ENCODE measurements around the gene AMOTL2.
A peak's percentile ranks its signal among the peaks of the same experiment; 100 is the strongest.

Gene AMOTL2

GRCh38 chr3:134331811-134332199 is 42.4 kb downstream of the AMOTL2 start:
- no peak for FAIRE-seq

DNA sequence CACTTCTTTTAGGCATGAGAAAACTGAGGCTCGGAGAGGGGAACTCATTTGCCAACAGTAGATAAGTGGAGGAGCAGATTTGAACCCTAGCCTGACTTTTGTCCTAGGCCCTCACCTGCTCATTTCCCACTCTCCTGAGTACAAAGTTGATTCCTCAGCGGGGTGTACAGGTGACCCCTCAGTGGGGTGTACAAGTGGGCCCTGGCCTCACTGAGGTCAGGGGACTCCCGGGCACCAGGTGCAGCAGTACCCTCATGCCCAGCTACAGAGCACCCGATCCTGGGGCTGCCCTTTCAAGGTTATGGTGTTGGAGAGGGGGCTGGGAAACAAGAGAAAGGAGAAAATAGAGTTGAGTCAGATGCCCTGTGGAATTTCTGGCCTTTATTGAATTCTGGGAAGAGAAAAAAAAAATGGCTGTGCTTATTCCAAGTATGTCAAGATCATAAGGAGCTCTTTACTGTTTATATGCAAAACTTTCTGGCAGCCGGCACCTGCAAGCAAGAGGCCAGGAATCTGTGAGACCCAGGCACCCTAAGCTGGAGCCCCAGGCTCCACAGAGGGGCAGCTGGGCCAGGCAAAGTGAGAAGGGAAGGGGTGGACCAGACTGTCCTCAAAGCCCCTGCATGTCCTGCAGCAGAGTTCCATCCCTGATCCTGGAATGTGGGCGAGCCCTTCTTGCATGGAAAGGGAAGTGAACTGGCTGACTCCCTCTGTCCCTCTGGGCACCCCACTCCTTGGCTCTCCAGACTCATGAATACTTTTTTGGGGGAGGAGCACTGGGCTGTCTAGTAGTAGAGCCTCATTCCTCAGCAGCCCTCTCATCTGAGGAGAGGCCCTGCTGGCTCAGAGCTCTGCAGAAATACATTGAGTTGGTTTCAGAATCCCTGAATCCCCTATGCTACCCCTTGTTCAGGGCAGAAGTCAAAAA is 43.1 kb downstream of the AMOTL2 start:
- no peak for FAIRE-seq

DNA sequence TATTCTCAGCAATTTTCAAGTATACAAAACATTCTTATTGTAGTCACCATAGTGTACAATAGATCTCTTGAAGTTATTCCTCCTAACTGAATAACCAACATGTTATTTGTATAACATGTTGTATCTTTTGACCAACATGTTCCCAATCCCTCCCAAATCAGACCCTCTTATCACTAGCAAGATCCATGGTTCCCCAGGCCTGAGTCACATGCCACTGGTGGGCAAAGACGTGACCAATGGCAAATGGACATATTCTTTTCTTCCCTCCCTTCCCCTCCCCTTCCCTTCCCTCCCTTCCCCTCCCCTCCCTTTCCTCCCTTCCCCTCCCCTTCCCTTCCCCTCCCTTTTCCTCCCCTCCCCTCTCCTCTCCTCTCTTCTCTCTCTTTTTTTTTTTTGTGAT is 45.4 kb downstream of the AMOTL2 start:
- FAIRE-seq, result no peak

GRCh38 chr3:134328147-134328591 is 46.1 kb downstream of the AMOTL2 start:
- no peak for FAIRE-seq

DNA sequence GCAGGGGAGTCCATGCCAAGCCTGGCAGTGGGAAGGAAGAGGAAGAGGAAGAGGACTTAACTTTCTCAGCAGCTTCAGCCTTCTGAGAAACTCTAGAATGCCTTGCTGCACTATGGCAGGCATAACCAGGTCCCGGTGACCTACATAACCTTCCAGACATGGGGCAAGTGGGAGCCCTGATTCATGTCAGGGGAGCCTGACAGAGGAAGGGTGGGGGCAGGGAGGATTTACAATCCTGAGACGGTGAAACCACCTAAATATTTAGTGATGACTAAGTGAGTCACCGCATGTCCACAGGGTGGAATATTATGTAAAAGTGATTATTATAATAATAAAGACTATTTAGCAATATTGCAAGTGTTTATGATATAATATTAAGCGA is 46.7 kb downstream of the AMOTL2 start:
- no peak for FAIRE-seq

- peak; percentile 72 for FAIRE-seq
These were observed 47.3 kb downstream of the AMOTL2 start for GRCh38 chr3:134326760-134327593.

DNA sequence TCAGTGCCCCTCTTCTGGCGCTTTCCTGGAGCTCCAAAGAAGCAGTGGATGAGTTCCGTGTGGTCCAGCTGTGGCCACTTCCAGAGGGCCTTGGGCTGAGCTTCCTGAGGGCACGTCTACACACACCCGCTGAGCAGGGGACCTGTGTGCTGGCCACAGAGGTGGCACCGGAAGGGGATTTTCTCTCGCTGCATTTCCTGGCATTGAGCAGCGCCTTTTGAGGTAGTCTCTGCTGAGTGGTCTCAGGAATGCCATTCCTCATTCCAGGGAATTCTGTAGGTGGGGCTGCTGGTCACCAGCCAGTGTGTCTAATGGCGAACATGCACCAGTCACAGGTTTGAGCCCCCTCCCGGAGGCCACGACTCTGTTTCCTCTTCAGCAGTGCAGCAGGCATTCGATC is 48.1 kb downstream of the AMOTL2 start:
- FAIRE-seq, result no peak

- no peak for FAIRE-seq
These were observed 48.5 kb downstream of the AMOTL2 start for GRCh38 chr3:134325706-134326105.

- no peak for FAIRE-seq
These were observed 49.1 kb downstream of the AMOTL2 start for GRCh38 chr3:134325061-134325705.

DNA sequence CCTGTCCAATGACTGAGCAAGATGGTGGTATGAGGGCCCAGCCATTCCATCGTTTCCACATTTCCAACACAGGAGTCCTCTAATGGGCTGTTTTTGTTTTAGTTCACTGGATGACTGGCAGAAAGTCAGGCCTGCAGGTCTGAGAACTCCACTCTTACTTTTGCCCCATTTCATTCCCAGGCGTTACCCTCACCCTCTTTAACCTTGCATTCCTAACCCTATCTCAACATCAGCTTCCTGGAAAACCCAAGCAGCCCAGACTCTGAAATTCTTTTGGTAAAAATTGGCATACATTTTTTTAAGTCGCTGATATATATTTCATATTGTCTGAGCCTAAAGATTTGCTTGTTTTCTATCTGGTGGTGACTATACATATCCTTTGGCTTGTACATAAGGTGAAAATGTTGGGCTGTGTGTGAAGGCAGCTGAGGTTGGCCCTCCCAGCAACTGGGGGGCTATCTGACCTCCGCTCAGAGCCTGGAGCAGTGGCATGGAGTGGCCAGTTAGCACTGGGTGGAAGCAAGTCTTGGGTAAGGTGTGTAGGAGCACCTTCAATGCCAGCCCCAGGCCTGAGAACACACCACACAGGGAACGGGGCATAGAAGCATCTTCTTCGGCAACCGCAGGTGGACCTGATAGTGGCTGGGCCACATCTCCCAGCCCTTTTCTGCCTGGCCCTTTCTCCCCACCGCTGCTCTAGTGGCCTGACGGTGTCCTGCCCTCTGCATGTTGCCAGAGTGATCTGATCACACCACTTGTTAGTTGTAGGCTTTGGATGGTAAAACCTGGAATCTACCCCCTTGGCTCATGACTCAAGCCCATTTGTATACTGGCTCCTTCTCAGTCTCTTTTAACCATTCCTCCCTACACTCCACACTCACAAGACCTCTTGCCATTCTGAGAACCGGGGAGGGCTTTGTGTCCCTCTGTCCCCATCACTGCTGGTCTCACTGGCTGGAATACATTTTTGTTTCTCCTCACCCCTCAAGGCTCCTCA is 50.0 kb downstream of the AMOTL2 start:
- FAIRE-seq, result no peak

DNA sequence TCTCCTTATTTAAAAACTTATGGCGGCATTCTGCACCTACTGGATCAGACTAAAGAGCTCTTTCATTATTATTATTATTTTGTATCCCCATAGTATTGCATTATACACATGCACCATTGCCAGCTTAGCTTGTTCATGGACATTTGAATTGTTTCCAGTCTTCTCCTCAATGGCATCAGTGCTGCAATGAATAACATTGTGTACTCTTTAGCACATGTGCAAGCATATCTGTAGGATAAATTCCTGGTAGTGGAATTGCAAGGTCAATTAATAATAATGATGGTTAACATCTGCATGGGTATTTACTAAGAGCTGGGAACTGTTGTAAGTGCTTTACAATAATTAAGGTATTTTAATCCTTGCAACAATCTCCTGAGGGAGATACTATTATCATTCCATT is 52.0 kb downstream of the AMOTL2 start:
- FAIRE-seq, result no peak

- FAIRE-seq, result no peak
These were observed 53.5 kb downstream of the AMOTL2 start for GRCh38 chr3:134320749-134321148.

DNA sequence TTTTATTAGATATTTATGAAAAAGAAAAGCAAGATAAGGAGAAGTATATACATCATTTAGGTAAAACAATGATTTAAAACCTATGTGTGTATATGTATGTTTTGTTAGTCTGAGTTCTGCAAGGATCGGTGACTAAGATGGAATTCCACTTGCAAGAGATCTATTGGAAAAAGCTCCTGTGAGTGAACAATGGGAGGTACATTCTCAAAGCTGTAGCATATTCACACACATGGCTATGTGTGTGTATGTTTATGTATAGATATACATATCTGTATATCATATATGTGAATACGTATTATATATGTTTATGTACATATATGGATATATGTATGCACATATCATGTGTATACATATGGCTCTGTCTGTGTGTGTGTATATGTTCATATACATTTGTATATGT is 54.3 kb downstream of the AMOTL2 start:
- FAIRE-seq, result no peak

DNA sequence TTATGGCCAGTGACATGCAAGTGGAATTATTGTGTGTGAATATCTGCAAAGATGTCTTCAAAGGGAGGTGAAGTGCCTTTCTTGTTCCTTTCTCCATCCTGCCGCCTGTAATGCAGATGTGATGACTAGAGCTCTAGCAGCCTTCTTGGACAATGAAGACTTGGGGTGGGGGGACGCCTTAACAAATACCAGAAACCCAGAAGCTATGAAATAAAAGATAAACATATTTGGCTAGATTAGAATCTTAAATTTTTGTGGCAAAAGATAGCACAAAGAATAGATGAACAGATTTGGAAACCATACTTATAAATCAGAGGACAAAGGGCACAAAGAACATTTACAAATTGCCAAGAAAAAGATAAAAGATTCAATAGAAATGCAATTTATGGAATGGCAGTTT is 56.1 kb downstream of the AMOTL2 start:
- no peak for FAIRE-seq

GRCh38 chr3:134317106-134317947 is 56.9 kb downstream of the AMOTL2 start:
- no peak for FAIRE-seq

DNA sequence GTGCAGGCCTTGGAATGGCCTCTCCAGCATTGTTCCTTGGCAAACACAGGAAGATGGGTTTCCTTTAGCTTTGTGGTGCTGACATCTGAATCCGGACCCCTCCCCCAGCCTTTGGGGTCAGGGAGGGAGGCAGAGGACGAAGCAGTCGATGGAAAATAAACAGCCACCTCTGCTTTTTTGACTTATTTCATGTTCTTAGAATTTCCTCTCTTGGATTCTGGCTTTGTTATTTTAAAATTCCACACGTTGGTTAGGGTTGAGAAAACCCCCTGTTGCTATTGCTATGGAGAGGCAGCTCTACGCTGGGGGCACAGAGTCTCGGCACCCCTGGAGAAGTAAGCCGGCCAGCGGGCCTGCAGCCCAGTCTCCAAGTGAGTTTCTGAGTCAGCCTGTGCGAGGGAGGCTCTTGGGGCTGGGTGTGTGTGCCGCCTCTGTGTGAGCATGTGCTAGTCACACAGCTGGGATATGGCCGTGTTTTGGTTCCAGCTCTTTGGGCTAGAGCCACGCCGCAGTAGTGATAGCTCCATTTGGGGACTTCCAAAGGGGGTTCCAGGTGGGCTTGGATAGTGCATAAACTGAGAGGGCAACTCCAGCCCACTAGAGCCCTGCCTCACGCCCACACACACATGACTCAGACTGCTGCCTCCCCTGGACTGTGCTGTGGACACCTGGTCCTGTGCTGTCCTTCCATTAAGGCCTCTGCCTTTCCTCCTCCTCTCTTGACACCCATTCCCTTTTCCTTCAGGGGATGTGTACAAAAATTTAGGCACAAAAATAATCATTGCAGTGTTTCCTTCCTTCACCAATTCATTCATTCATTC is 58.8 kb downstream of the AMOTL2 start:
- FAIRE-seq, result peak; percentile 60

DNA sequence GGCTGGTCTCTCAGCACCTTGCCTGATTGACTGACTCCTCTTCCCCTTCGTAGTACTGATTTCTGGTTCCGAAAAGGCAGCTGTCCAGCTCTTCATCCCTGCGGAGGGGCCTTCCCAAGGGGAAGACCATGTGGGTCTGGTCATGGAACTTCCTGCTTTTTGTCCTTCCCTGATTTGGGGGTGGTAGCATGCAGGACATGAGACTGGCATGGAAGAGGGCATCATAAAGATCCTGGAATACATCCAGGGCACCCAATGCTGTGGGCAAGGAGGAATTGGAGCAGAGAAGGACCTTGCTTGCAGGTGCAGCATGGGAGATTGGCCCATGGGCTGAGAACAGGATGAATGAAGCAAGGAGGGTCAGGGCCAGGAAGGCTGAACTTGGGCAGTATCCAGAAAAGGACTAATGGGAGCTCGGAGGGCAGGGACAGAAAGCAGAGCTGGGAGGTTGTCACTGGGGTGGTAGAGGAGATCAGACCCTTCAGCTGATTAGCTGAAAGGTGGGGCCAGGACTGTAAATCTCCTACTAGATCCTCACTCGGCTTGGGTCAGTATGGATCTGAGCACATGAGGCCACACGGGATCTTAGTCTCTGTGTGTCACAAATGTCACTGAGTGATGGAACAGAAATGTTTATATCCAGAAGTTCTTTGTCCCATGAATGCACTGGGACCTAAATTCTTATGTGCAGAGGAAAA is 59.5 kb downstream of the AMOTL2 start:
- FAIRE-seq, result peak; percentile 11

DNA sequence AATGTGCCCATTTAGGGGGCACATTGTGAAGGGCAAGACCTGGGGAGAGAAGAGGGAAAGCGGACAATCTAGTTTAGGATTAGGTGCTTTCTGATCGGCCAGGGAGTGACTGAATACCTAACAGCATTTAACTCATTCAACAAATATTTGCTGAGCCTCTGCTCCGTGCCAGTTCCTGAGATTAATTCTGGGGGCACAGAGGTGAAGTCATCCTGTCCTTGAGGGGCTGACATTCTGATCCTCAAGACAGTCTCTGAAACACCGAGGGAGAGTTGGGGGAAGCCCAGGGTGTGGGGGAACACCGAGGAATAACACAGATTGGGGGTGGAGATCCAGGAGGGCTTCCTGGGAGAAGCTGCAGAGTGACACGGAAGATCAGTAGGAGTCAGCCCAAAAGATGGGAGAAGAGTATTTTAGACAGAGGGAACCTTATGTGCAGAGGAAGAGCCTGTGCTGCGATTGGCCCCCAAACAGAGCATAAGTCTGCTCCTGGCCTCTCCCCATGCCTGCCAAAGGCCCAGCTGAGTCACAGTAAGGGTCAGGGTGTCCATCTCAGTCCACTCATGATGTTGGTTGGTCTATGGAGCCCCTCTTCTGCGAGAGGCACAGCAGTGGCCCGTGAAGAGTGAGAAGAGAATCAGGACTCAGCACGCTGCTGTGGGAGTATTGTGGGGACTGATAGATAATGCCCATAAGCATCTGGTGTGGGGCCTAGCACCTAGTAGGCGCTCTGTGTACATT is 60.2 kb downstream of the AMOTL2 start:
- no peak for FAIRE-seq
